ENCODE measurements around the gene ANOS1. TPM values are rescaled to one million over a fixed set of nuclear protein-coding genes. Genes with fewer than 3 reads are reported as not detected.
"Not testable (repeated sequence)": the region's sequence is repeated elsewhere in the genome, so short reads cannot be mapped to it uniquely, and the experiment has no call there.

ANOS1 gene
- polyA plus RNA-seq, 1 of the 3 experiments (the other 2 are of a cell fraction) = under 0.01 TPM

- H3K9me3 ChIP-seq = no peaks in the 10 kb centered on the region
- H3F3A ChIP-seq (replicated peaks; ENCODE audit: insufficient read depth) = peaks cover 2% of the 10 kb centered on the region
- H3K4me2 ChIP-seq = no peak overlapping the region
- ChIA-PET POLR2A (no interaction called here), CTCF (interaction anchor here (1.0 kb wide), 1 partner anchor 21 kb away, joined by 3 read pairs; no protein-coding TSS in a partner anchor)
- H3K27ac ChIP-seq (ENCODE audit: low read depth in 2 of 2, low read length in 1 of 2) = no peak overlapping the region
- H3K9ac ChIP-seq = no peak overlapping the region
- no peaks in the 10 kb centered on the region for H3K27me3 ChIP-seq (ENCODE audit: insufficient read depth)
- H4K20me1 ChIP-seq (ENCODE audit: insufficient read depth) = no peaks in the 10 kb centered on the region
- 7% methylated on average over 2 of the region's 2 CpGs for WGBS (ENCODE audit: low lambda C conversion rate)
- H2AFZ ChIP-seq (ENCODE audit: low read depth) = no peak overlapping the region
- H3K4me1 ChIP-seq (ENCODE audit: control insufficient read depth in 1 of 2, insufficient read depth in 2 of 2, low read depth in 1 of 2, low read length in 1 of 2) = no peaks in the 10 kb centered on the region
- TF ChIP-seq FOXM1 (IDR thresholded peaks at IDR 0.05; ENCODE audit: low read depth) (no peak), GABPA (IDR thresholded peaks at IDR 0.05; ENCODE audit: low read depth) (no peak), PBX3 (IDR thresholded peaks at IDR 0.05) (no peak), GATA2 (CRISPR knock-in tag; IDR thresholded peaks at IDR 0.05) (no peak), JUND (IDR thresholded peaks at IDR 0.05) (no peak), FOSL2 (IDR thresholded peaks at IDR 0.05; ENCODE audit: borderline replicate concordance, low read depth) (no peak), REST (IDR thresholded peaks at IDR 0.05; ENCODE audit: low read depth, low read length) (no peak), EZH2phosphoT487 (IDR thresholded peaks at IDR 0.05; ENCODE audit: borderline replicate concordance, low read depth) (no peak), SIN3A (IDR thresholded peaks at IDR 0.05; ENCODE audit: borderline replicate concordance, low read depth, low read length) (no peak), ELF1 (IDR thresholded peaks at IDR 0.05) (no peak)
- TF ChIP-seq, protein P1, sequence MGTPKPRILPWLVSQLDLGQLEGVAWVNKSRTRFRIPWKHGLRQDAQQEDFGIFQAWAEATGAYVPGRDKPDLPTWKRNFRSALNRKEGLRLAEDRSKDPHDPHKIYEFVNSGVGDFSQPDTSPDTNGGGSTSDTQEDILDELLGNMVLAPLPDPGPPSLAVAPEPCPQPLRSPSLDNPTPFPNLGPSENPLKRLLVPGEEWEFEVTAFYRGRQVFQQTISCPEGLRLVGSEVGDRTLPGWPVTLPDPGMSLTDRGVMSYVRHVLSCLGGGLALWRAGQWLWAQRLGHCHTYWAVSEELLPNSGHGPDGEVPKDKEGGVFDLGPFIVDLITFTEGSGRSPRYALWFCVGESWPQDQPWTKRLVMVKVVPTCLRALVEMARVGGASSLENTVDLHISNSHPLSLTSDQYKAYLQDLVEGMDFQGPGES (IDR thresholded peaks at IDR 0.05; ENCODE audit: low read depth, low read length) = no peak
- TF ChIP-seq, protein P2, sequence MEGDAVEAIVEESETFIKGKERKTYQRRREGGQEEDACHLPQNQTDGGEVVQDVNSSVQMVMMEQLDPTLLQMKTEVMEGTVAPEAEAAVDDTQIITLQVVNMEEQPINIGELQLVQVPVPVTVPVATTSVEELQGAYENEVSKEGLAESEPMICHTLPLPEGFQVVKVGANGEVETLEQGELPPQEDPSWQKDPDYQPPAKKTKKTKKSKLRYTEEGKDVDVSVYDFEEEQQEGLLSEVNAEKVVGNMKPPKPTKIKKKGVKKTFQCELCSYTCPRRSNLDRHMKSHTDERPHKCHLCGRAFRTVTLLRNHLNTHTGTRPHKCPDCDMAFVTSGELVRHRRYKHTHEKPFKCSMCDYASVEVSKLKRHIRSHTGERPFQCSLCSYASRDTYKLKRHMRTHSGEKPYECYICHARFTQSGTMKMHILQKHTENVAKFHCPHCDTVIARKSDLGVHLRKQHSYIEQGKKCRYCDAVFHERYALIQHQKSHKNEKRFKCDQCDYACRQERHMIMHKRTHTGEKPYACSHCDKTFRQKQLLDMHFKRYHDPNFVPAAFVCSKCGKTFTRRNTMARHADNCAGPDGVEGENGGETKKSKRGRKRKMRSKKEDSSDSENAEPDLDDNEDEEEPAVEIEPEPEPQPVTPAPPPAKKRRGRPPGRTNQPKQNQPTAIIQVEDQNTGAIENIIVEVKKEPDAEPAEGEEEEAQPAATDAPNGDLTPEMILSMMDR (IDR thresholded peaks at IDR 0.05) = no peak
- TF ChIP-seq, protein P3, sequence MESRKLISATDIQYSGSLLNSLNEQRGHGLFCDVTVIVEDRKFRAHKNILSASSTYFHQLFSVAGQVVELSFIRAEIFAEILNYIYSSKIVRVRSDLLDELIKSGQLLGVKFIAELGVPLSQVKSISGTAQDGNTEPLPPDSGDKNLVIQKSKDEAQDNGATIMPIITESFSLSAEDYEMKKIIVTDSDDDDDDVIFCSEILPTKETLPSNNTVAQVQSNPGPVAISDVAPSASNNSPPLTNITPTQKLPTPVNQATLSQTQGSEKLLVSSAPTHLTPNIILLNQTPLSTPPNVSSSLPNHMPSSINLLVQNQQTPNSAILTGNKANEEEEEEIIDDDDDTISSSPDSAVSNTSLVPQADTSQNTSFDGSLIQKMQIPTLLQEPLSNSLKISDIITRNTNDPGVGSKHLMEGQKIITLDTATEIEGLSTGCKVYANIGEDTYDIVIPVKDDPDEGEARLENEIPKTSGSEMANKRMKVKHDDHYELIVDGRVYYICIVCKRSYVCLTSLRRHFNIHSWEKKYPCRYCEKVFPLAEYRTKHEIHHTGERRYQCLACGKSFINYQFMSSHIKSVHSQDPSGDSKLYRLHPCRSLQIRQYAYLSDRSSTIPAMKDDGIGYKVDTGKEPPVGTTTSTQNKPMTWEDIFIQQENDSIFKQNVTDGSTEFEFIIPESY (IDR thresholded peaks at IDR 0.05; ENCODE audit: borderline replicate concordance, low read depth) = no peak
- H3K9me2 ChIP-seq = no peaks in the 10 kb centered on the region
- H3K79me2 ChIP-seq (ENCODE audit: insufficient read depth) = no peaks in the 10 kb centered on the region
- H3K4me3 ChIP-seq (ENCODE audit: low read depth in 2 of 2, low read length in 1 of 2) = no peak overlapping the region
- H3K36me3 ChIP-seq (replicated peaks in 1 of 2; ENCODE audit: control insufficient read depth in 1 of 2, insufficient read depth in 2 of 2, low read length in 1 of 2) = no peaks in the 10 kb centered on the region
- no peak for DNase-seq
Observed at GRCh38 chrX:8760021-8760420, 28.1 kb upstream of the ANOS1 start.

DNA sequence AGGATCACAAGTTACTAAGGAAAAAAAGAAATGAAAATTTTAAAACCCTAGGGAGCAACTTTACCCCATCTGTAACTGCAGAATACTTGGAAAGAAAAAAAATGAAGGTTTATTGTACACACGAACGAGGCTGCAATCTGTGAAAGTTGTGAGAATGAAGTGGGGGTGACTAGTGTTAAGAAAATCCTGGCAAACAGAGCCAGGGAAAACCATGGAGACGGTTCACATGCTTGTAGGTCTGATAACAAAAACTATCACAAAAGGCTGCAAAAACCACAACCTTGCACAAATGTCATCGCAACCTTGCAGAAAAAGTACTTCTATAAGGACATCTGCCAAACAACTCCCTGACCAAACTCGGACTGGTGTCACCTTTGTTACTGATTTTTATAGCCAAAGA, 26.8 kb upstream of the ANOS1 start:
- 16% methylated on average over 5 of the region's 5 CpGs for WGBS (ENCODE audit: low lambda C conversion rate)
- not testable (repeated sequence) for H3K4me2 ChIP-seq, DNase-seq

More for the DNA sequence above, 26.8 kb upstream of the ANOS1 start:
- H3K79me2 ChIP-seq (ENCODE audit: insufficient read depth); H3K4me1 ChIP-seq (ENCODE audit: control insufficient read depth in 1 of 2, insufficient read depth in 2 of 2, low read depth in 1 of 2, low read length in 1 of 2); H2AFZ ChIP-seq (ENCODE audit: low read depth); H3K9me3 ChIP-seq; H3K9ac ChIP-seq; H3K27me3 ChIP-seq (ENCODE audit: insufficient read depth); H3F3A ChIP-seq (replicated peaks; ENCODE audit: insufficient read depth); H3K36me3 ChIP-seq (replicated peaks in 1 of 2; ENCODE audit: control insufficient read depth in 1 of 2, insufficient read depth in 2 of 2, low read length in 1 of 2); H3K27ac ChIP-seq (ENCODE audit: low read depth in 2 of 2, low read length in 1 of 2); CTCF ChIA-PET; H3K9me2 ChIP-seq; POLR2A ChIA-PET; H3K4me3 ChIP-seq (ENCODE audit: low read depth in 2 of 2, low read length in 1 of 2); H4K20me1 ChIP-seq (ENCODE audit: insufficient read depth): not testable (repeated sequence)
